Caco-2 (cell line): ENCODE results near the gene LCTL. TPM values are rescaled to one million over a fixed set of nuclear protein-coding genes. Genes with fewer than 3 reads are reported as not detected.

ENCODE experiments used
- Bru-seq: library from RNA; stranded (reverse); fragments of 400-500 nt; gene quantifications from one replicate; lab custom pipeline; 2021; lab: Mats Ljungman, UMichigan
- BruChase-seq, 2 experiments: library from RNA; stranded (reverse); fragments of 400-500 nt; gene quantifications; one replicate each; lab custom pipeline; 2021; lab: Mats Ljungman, UMichigan
- BruUV-seq: library from RNA; stranded (reverse); fragments of 400-500 nt; replicated peaks from 2 replicates; lab custom pipeline; 2021; lab: Mats Ljungman, UMichigan
- CTCF ChIA-PET: fragments of 300-600 bp; sonication (Branson Sonifier 250); formaldehyde crosslinking; loops from one replicate; lab custom pipeline; 2022; ENCODE audit warnings: antibody characterized with exemption; lab: Charles Lee
- POLR2A ChIA-PET: fragments of 300-600 bp; sonication (Branson Sonifier 250); formaldehyde crosslinking; loops from one replicate; lab custom pipeline; 2022; ENCODE audit warnings: antibody characterized with exemption; lab: Charles Lee
- DNase-seq, 2 experiments: peaks; one replicate each; pipeline versions ENCODE4 v3.0.0 to v3.0.0-alpha.2; 2020 to 2022
- H3K27me3 ChIP-seq: replicated peaks from 2 replicates; pipeline ENCODE4 v1.6.0; 2011; ENCODE audit warnings: low read length; ENCODE audit not compliant: control insufficient read depth, insufficient read depth
- H3K36me3 ChIP-seq: 2 replicates; pipeline ENCODE4 v1.5.1; 2011; ENCODE audit warnings: low read length; ENCODE audit not compliant: control insufficient read depth, insufficient read depth
- H3K4me1 ChIP-seq: fragments of 250-450 bp; sonication (Bioruptor Pico); 2 replicates; pipeline ENCODE4 v1.5.1; 2020; ENCODE audit warnings: mild to moderate bottlenecking
- H3K4me3 ChIP-seq: 2 replicates; pipeline ENCODE4 v1.5.1; 2011; ENCODE audit warnings: low read depth, mild to moderate bottlenecking, control low read depth, low read length
- H3K9me3 ChIP-seq: fragments of 250-450 bp; sonication (Bioruptor Pico); 2 replicates; pipeline ENCODE4 v1.5.1; 2020; ENCODE audit warnings: mild to moderate bottlenecking, moderate library complexity
- H3K27ac Mint-ChIP-seq: one replicate; pipeline ENCODE4 v1.8.0; 2022; ENCODE audit warnings: mixed read lengths; ENCODE audit not compliant: unreplicated experiment
- H3K27me3 Mint-ChIP-seq: one replicate; pipeline ENCODE4 v1.8.0; 2022; ENCODE audit warnings: mixed read lengths; ENCODE audit not compliant: insufficient read depth, unreplicated experiment
- H3K36me3 Mint-ChIP-seq: one replicate; pipeline ENCODE4 v1.8.0; 2022; ENCODE audit warnings: mild to moderate bottlenecking, mixed read lengths; ENCODE audit not compliant: insufficient read depth, unreplicated experiment
- H3K4me1 Mint-ChIP-seq: one replicate; pipeline ENCODE4 v1.8.0; 2022; ENCODE audit warnings: low read depth, mixed read lengths; ENCODE audit not compliant: unreplicated experiment
- H3K4me3 Mint-ChIP-seq: one replicate; pipeline ENCODE4 v1.8.0; 2022; ENCODE audit warnings: mild to moderate bottlenecking, moderate library complexity, mixed read lengths; ENCODE audit not compliant: unreplicated experiment
- H3K9me3 Mint-ChIP-seq: one replicate; pipeline ENCODE4 v1.8.0; 2022; ENCODE audit warnings: mixed read lengths; ENCODE audit not compliant: unreplicated experiment
- intact Hi-C: fragments of 100-400 bp; cut with micrococcal nuclease; formaldehyde crosslinking; loops from one replicate; pipeline ENCODE4 v1.10.0; 2022; ENCODE audit not compliant: unreplicated experiment
- long read RNA-seq: library from polyadenylated mRNA; stranded (forward); transcript quantifications from one replicate; pipeline ENCODE4 v2.0.0, GENCODE V29; 2022
- total RNA-seq: library from RNA; stranded (reverse); gene quantifications from 2 replicates; pipeline ENCODE4 v1.2.3, GENCODE V29; 2022
- TF ChIP-seq, protein P1 (sequence below), 2 experiments: fragments of 200-600 bp in 1 of 2; IDR thresholded peaks; 1 replicate in 1 of 2; 2 replicates in 1 of 2; pipeline versions ENCODE4 v1.5.1 to v1.8.0; 2011 to 2022; ENCODE audit warnings: antibody characterized with exemption in 1 of 2, control low read depth in 1 of 2, inconsistent platforms in 1 of 2, low read depth in 1 of 2, low read length in 1 of 2, mild to moderate bottlenecking in 1 of 2, moderate library complexity in 1 of 2; ENCODE audit not compliant: insufficient read depth in 1 of 2, severe bottlenecking in 1 of 2, unreplicated experiment in 1 of 2

Gene LCTL, protein sequence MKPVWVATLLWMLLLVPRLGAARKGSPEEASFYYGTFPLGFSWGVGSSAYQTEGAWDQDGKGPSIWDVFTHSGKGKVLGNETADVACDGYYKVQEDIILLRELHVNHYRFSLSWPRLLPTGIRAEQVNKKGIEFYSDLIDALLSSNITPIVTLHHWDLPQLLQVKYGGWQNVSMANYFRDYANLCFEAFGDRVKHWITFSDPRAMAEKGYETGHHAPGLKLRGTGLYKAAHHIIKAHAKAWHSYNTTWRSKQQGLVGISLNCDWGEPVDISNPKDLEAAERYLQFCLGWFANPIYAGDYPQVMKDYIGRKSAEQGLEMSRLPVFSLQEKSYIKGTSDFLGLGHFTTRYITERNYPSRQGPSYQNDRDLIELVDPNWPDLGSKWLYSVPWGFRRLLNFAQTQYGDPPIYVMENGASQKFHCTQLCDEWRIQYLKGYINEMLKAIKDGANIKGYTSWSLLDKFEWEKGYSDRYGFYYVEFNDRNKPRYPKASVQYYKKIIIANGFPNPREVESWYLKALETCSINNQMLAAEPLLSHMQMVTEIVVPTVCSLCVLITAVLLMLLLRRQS
- not detected in 2 replicates for total RNA-seq
- not detected for Bru-seq, nascent RNA
- BruChase-seq, experiment 1, labeled RNA remaining after a 2-hour chase = percentile 5 among the genes with signal in this experiment
- percentile 7 among the genes with signal in this experiment for BruChase-seq, experiment 2, labeled RNA remaining after a 6-hour chase
- long read RNA-seq = 0 reads

DNA sequence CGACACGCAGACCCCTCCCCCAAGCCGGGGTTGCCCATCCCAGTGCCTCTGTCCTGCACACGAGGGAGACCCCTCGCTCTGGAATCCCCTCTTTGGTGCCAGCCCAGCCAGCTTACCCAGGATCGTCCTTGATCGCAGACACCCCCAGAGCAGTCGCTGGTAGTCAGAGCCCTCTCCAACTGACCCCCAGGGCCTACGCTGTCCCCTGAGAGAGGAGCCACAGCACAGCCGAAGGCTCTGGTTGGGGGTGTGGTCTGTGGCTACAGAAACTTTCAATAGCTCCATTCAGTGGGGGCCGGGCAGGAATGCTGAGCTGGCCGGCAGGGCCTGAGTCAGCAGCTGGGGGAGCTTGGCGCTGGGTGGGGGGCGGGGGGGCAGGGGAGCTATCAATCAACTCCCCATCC, at the start of gene LCTL:
TSS of gene LCTL (minus strand) at position 258 of the 404 bp plus-strand sequence. CDS start 633 bp downstream, outside the sequence.
- no peak within 1 kb of the TSS for H3K4me3 ChIP-seq

DNA sequence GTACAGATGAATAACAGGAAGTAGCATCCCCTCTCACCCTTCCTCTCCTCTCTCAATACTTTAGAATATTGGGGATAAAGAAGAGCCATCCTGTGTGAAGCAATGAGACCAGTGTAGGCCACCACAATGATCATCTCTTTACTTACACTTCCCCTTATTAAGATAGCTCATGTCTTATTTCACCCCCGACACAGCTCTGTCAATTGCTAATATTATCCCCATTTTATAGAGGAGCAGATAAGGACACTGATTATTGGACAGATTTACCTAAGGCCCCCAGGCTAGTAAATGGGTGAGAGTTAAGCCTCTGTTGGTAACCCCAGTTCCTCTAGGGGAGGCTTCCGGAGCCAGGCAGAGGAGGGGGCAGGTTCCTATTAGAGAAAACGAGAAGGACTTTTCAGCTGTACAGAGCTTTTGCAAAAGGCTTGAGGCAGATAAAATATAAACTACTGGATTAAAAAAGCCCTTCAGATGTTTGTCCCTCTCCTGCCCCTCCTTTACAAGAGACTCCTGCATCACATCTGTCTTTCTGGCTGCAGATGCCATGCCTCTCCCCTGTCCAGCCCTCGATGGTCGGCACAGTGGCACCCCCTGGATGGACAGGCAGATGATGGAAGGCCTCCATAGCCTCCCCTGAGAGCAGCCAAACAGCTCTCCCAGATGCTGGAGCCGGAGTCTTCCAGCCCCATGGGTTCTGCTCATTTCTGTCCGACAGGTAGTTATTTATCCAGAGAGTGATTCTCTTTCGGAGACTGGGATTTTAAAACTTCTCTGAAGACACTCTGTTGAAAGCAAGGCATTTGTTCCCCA, 49.4 kb upstream of the LCTL start:
- Histone ChIP-seq H3K36me3 (no peaks in the 10 kb centered on the region), H3K27me3 (no peaks in the 10 kb centered on the region), H3K4me1 (peaks cover 7% of the 10 kb centered on the region), H3K4me3 (no peak overlapping the region), H3K9me3 (no peaks in the 10 kb centered on the region)
- Mint-ChIP-seq H3K4me3 (no peak overlapping the region), H3K9me3 (no peaks in the 10 kb centered on the region), H3K27ac (no peak overlapping the region), H3K4me1 (no peaks in the 10 kb centered on the region), H3K36me3 (no peaks in the 10 kb centered on the region), H3K27me3 (no peaks in the 10 kb centered on the region)
- CTCF ChIA-PET = interaction anchor here (1.0 kb wide), 1 partner anchor 83 kb away, joined by 3 read pairs; no protein-coding TSS in a partner anchor
- POLR2A ChIA-PET = no interaction called here
- intact Hi-C loops = no loop called here
- TF ChIP-seq, protein P1, sequence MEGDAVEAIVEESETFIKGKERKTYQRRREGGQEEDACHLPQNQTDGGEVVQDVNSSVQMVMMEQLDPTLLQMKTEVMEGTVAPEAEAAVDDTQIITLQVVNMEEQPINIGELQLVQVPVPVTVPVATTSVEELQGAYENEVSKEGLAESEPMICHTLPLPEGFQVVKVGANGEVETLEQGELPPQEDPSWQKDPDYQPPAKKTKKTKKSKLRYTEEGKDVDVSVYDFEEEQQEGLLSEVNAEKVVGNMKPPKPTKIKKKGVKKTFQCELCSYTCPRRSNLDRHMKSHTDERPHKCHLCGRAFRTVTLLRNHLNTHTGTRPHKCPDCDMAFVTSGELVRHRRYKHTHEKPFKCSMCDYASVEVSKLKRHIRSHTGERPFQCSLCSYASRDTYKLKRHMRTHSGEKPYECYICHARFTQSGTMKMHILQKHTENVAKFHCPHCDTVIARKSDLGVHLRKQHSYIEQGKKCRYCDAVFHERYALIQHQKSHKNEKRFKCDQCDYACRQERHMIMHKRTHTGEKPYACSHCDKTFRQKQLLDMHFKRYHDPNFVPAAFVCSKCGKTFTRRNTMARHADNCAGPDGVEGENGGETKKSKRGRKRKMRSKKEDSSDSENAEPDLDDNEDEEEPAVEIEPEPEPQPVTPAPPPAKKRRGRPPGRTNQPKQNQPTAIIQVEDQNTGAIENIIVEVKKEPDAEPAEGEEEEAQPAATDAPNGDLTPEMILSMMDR (IDR thresholded peaks at IDR 0.05; ENCODE audit: insufficient read depth in 1 of 2, low read depth in 1 of 2, low read length in 1 of 2, severe bottlenecking in 1 of 2, unreplicated experiment in 1 of 2) = no peak
- no peak for DNase-seq
- no TSS peak for BruUV-seq

More for the DNA sequence above, at the start of gene LCTL:
- H3K27me3 ChIP-seq = no peaks in the 10 kb centered on the region
- Mint-ChIP-seq H3K36me3 (no peaks in the 10 kb centered on the region), H3K27me3 (no peaks in the 10 kb centered on the region), H3K27ac (no peak within 1 kb of the TSS), H3K4me3 (no peak within 1 kb of the TSS), H3K4me1 (no peaks in the 10 kb centered on the region), H3K9me3 (no peaks in the 10 kb centered on the region)
- ChIA-PET CTCF (no interaction called here), POLR2A (no interaction called here)
- no peak for DNase-seq
- TF ChIP-seq, protein P1 (IDR thresholded peaks at IDR 0.05; ENCODE audit: insufficient read depth in 1 of 2, low read depth in 1 of 2, low read length in 1 of 2, severe bottlenecking in 1 of 2, unreplicated experiment in 1 of 2) = no peak
- H3K4me1 ChIP-seq = no peaks in the 10 kb centered on the region
- H3K9me3 ChIP-seq = no peaks in the 10 kb centered on the region
- no peaks in the 10 kb centered on the region for H3K36me3 ChIP-seq
- intact Hi-C loops = no loop called here
- no TSS peak for BruUV-seq

DNA sequence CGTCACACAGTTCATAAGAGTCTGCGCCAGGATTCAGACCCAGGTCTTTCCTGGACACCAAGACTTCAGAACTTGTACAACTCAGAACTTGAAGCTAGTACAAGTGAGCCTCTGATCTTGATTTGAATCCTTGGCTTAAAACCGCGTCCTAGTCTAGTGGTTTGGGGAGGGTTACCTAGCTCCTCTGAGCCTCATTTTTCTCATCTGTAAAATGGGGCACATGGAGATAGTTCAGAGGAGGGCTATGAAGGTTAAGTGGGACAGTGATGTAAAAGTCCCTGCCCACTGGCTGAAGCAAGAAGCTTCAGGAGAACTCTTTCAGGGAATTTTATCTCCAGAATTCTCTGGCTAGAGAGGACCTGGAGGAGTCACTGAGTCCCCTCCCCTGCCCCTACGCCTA, 48.7 kb upstream of the LCTL start:
- no peaks in the 10 kb centered on the region for H3K27me3 Mint-ChIP-seq
- no peak overlapping the region for H3K4me3 ChIP-seq
- no peaks in the 10 kb centered on the region for H3K9me3 ChIP-seq
- H3K9me3 Mint-ChIP-seq = no peaks in the 10 kb centered on the region
- peaks cover 3% of the 10 kb centered on the region for H3K4me1 ChIP-seq
- intact Hi-C loops = no loop called here
- ChIA-PET POLR2A (no interaction called here), CTCF (no interaction called here)
- no TSS peak for BruUV-seq
- TF ChIP-seq, protein P1 (IDR thresholded peaks at IDR 0.05; ENCODE audit: insufficient read depth in 1 of 2, low read depth in 1 of 2, low read length in 1 of 2, severe bottlenecking in 1 of 2, unreplicated experiment in 1 of 2) = no peak
- no peak overlapping the region for H3K4me3 Mint-ChIP-seq
- DNase-seq = no peak
- H3K27me3 ChIP-seq = no peaks in the 10 kb centered on the region
- no peak overlapping the region for H3K27ac Mint-ChIP-seq
- H3K36me3 Mint-ChIP-seq = no peaks in the 10 kb centered on the region
- H3K4me1 Mint-ChIP-seq = no peaks in the 10 kb centered on the region
- no peaks in the 10 kb centered on the region for H3K36me3 ChIP-seq
